Chondrocyte (in vitro differentiated cells): ENCODE results near the gene ZFPM1. TPM values are rescaled to one million over a fixed set of nuclear protein-coding genes. Genes with fewer than 3 reads are reported as not detected.

ENCODE experiments used
- DNase-seq: peaks from one replicate; pipeline ENCODE4 v3.0.0; 2021; ENCODE audit warnings: mixed read lengths, low spot score
- H3K27ac Mint-ChIP-seq: one replicate; pipeline ENCODE4 v1.8.0; 2021; ENCODE audit warnings: mild to moderate bottlenecking, moderate library complexity, mixed read lengths; ENCODE audit not compliant: unreplicated experiment
- H3K27me3 Mint-ChIP-seq: 2 replicates; pipeline ENCODE4 v1.8.0; 2021; ENCODE audit warnings: low read depth, mixed read lengths
- H3K36me3 Mint-ChIP-seq: 2 replicates; pipeline ENCODE4 v1.8.0; 2021; ENCODE audit warnings: low read depth, mixed read lengths
- H3K4me1 Mint-ChIP-seq: 2 replicates; pipeline ENCODE4 v1.8.0; 2021; ENCODE audit warnings: low read depth, mild to moderate bottlenecking, mixed read lengths
- H3K4me3 Mint-ChIP-seq: one replicate; pipeline ENCODE4 v1.8.0; 2021; ENCODE audit warnings: mild to moderate bottlenecking, moderate library complexity, mixed read lengths; ENCODE audit not compliant: unreplicated experiment
- H3K9me3 Mint-ChIP-seq: 2 replicates; pipeline ENCODE4 v1.8.0; 2021; ENCODE audit warnings: low read depth, mixed read lengths
- total RNA-seq: library from RNA; stranded (reverse); gene quantifications from 3 replicates; pipeline ENCODE4 v1.2.1, GENCODE V29; 2021
- TF ChIP-seq, protein P1 (sequence below): fragments of 200-600 bp; sonication (generic); IDR thresholded peaks from 2 replicates; pipeline ENCODE4 v1.5.0; 2021; ENCODE audit warnings: antibody characterized with exemption, mild to moderate bottlenecking, moderate library complexity

Gene ZFPM1
- total RNA-seq, 1 donor from 2014 or later: 7.6 TPM

DNA sequence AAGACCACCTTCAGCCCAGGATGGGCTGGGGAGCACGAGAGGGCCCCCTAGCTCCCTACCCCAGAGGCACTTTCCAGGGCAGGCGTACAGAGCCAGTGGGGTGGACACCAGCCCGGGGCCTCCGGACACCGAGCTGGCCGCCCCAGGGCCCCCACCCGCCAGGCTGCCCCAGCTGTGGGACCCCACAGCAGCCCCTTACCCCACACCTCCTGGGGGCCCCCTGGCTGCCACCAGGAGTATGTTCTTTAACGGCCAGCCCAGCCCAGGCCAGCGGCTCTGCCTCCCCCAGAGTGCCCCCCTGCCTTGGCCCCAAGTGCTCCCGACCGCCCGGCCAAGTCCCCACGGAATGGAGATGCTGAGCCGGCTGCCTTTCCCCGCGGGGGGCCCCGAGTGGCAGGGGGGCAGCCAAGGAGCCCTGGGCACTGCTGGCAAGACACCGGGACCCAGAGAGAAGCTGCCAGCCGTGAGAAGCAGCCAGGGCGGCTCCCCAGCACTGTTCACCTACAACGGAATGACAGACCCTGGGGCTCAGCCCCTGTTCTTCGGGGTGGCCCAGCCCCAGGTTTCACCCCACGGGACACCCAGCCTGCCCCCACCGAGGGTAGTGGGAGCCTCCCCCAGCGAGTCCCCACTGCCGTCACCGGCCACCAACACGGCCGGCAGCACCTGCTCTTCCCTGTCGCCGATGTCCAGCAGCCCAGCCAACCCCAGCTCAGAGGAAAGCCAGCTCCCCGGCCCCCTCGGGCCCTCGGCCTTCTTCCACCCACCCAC, 24.3 kb upstream of the ZFPM1 start:
- no peak for DNase-seq
- H3K27ac Mint-ChIP-seq: no peak overlapping the region
- H3K27me3 Mint-ChIP-seq: no peaks in the 10 kb centered on the region
- H3K4me1 Mint-ChIP-seq: no peaks in the 10 kb centered on the region
- H3K9me3 Mint-ChIP-seq: no peaks in the 10 kb centered on the region
- TF ChIP-seq, protein P1, sequence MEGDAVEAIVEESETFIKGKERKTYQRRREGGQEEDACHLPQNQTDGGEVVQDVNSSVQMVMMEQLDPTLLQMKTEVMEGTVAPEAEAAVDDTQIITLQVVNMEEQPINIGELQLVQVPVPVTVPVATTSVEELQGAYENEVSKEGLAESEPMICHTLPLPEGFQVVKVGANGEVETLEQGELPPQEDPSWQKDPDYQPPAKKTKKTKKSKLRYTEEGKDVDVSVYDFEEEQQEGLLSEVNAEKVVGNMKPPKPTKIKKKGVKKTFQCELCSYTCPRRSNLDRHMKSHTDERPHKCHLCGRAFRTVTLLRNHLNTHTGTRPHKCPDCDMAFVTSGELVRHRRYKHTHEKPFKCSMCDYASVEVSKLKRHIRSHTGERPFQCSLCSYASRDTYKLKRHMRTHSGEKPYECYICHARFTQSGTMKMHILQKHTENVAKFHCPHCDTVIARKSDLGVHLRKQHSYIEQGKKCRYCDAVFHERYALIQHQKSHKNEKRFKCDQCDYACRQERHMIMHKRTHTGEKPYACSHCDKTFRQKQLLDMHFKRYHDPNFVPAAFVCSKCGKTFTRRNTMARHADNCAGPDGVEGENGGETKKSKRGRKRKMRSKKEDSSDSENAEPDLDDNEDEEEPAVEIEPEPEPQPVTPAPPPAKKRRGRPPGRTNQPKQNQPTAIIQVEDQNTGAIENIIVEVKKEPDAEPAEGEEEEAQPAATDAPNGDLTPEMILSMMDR: peak; percentile 61
- H3K36me3 Mint-ChIP-seq: peaks cover 11% of the 10 kb centered on the region
- H3K4me3 Mint-ChIP-seq: no peak overlapping the region

DNA sequence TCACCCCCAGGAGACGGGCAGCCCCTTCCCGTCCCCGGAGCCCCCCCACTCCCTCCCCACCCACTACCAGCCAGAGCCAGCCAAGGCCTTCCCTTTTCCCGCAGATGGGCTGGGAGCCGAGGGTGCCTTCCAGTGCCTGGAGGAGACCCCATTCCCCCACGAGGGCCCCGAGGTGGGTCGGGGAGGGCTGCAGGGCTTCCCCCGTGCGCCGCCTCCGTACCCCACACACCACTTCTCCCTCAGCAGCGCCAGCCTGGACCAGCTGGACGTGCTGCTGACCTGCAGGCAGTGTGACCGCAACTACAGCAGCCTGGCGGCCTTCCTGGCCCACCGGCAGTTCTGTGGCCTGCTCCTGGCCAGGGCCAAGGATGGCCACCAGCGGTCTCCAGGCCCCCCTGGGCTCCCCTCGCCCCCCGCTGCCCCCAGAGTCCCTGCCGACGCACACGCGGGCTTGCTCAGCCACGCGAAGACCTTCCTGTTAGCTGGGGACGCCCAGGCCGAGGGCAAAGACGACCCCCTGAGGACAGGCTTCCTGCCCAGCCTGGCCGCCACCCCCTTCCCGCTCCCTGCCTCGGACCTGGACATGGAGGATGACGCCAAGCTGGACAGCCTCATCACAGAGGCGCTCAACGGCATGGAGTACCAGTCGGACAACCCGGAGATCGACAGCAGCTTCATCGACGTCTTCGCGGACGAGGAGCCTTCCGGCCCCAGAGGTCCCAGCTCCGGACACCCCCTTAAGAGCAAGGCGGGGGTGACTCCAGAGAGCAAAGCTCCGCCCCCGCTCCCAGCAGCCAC, 23.5 kb upstream of the ZFPM1 start:
- Mint-ChIP-seq H3K4me1 (no peaks in the 10 kb centered on the region), H3K9me3 (no peaks in the 10 kb centered on the region), H3K27me3 (no peaks in the 10 kb centered on the region), H3K4me3 (no peak overlapping the region), H3K36me3 (peaks cover 7% of the 10 kb centered on the region), H3K27ac (no peak overlapping the region)
- TF ChIP-seq, protein P1: no peak
- no peak for DNase-seq

DNA sequence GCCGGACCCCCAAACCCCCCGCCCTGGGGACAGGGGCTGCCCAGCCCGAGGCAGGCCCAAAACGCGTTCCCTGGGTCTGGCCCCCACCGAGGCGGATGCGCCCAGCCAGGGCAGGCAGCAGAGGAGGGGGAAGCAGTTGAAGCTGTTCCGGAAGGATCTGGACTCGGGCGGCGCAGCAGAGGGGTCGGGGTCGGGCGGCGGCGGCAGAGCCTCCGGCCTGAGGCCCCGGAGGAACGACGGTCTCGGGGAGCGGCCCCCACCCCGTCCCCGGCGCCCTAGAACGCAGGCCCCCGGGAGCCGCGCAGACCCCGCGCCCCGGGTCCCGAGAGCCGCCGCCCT, 22.9 kb upstream of the ZFPM1 start:
- H3K4me3 Mint-ChIP-seq: no peak overlapping the region
- no peaks in the 10 kb centered on the region for H3K9me3 Mint-ChIP-seq
- no peaks in the 10 kb centered on the region for H3K27me3 Mint-ChIP-seq
- no peak for DNase-seq
- H3K36me3 Mint-ChIP-seq: peaks cover 4% of the 10 kb centered on the region
- H3K4me1 Mint-ChIP-seq: no peaks in the 10 kb centered on the region
- H3K27ac Mint-ChIP-seq: no peak overlapping the region
- TF ChIP-seq, protein P1: no peak

DNA sequence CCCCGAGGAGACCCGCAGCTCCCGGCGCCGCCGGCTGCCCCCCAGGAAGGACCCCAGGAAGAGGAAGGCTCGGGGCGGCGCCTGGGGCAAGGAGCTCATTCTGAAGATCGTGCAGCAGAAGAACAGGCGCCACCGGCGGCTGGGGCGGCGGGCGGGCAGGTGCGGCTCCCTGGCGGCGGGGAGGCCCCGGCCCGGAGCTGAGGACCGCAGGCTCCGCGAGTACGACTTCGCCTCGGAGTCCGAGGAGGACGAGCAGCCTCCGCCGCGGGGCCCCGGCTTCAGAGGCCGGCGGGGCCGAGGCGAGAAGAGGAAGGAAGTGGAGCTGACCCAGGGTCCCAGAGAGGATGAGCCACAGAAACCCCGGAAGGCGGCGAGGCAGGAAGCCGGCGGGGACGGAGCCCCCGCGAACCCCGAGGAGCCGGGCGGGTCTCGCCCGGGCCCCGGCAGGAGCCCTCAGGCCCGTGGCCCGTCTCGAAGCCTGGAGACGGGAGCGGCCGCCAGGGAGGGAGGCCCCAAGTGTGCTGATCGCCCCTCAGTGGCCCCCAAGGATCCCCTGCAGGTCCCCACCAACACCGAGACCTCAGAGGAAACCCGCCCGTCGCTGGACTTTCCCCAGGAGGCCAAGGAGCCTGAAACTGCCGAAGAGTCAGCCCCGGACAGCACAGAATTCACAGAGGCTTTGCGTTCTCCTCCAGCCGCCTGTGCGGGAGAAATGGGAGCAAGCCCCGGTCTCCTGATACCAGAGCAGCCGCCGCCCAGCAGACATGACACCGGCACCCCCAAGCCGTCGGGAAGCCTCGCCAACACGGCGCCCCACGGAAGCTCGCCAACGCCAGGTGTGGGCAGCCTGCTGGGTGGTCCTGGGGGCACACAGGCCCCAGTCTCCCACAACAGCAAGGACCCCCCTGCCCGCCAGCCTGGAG, 22.3 kb upstream of the ZFPM1 start:
- DNase-seq: no peak
- Mint-ChIP-seq H3K36me3 (peaks cover 3% of the 10 kb centered on the region), H3K27ac (no peak overlapping the region), H3K27me3 (no peaks in the 10 kb centered on the region), H3K4me1 (no peaks in the 10 kb centered on the region), H3K4me3 (no peak overlapping the region), H3K9me3 (no peaks in the 10 kb centered on the region)
- TF ChIP-seq, protein P1: no peak

DNA sequence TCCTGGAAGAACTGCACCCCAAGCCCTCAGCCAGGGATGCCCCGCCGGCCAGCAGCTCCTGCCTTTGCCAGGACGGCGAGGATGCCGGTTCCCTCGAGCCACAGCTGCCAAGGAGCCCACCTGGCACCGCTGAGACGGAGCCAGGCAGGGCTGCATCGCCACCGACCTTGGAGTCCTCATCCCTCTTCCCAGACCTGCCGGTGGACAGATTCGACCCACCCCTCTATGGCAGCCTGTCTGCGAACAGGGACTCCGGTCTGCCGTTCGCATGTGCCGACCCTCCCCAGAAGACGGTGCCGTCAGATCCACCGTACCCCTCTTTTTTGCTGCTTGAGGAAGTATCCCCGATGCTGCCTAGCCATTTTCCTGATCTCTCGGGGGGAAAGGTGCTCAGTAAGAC, 21.4 kb upstream of the ZFPM1 start:
- TF ChIP-seq, protein P1: no peak
- Mint-ChIP-seq H3K36me3 (peaks cover 3% of the 10 kb centered on the region), H3K4me3 (no peak overlapping the region), H3K27ac (no peak overlapping the region), H3K27me3 (no peaks in the 10 kb centered on the region), H3K9me3 (no peaks in the 10 kb centered on the region), H3K4me1 (no peaks in the 10 kb centered on the region)
- DNase-seq: no peak
